ENCODE results near the gene CD36. TPM values are rescaled to one million over a fixed set of nuclear protein-coding genes. Genes with fewer than 3 reads are reported as not detected.
A peak's percentile ranks its signal among the peaks of the same experiment; 100 is the strongest.

The CD36 gene
- total and polyA plus RNA-seq, 4 donors: 40.1 to 726 (median 115) TPM

GRCh38 chr7:80630608-80631405 lies 7.6 kb upstream of the CD36 start:
- WGBS, 2 donors: 46 to 62% methylated on average over 7 of the region's 7 CpGs
- peaks cover 0 to 27% (median 10%) of the 10 kb centered on the region in 5 donors for H3K4me1 ChIP-seq (ENCODE audit: control insufficient read depth in 5 of 5, insufficient read depth in 5 of 5, low read length in 5 of 5)

GRCh38 chr7:80631421-80631820 lies 7.0 kb upstream of the CD36 start:
- Histone ChIP-seq H3K4me3 (no peak overlapping the region), H3K27ac (ENCODE audit: low read depth in 1 of 2, low read length in 1 of 2) (peak overlapping the region in 1 of 2 donors; percentile 85), H3K36me3 (ENCODE audit: control insufficient read depth in 4 of 4, insufficient read depth in 4 of 4, low read length in 4 of 4) (no peaks in the 10 kb centered on the region), H3K27me3 (ENCODE audit: control insufficient read depth in 3 of 3, insufficient read depth in 3 of 3, low read length in 2 of 3) (no peaks in the 10 kb centered on the region), H3K4me1 (ENCODE audit: control insufficient read depth in 5 of 5, insufficient read depth in 5 of 5, low read length in 5 of 5) (peaks cover 0 to 28% (median 10%) of the 10 kb centered on the region in 5 donors), H3K9ac (ENCODE audit: insufficient read depth in 1 of 2, low read length in 2 of 2) (no peak overlapping the region), H3K9me3 (ENCODE audit: control insufficient read depth in 4 of 4, insufficient read depth in 3 of 4, low read length in 3 of 4) (no peaks in the 10 kb centered on the region)
- ATAC-seq (ENCODE audit: insufficient read depth, low FRiP score): no peak
- TF ChIP-seq, protein P1, sequence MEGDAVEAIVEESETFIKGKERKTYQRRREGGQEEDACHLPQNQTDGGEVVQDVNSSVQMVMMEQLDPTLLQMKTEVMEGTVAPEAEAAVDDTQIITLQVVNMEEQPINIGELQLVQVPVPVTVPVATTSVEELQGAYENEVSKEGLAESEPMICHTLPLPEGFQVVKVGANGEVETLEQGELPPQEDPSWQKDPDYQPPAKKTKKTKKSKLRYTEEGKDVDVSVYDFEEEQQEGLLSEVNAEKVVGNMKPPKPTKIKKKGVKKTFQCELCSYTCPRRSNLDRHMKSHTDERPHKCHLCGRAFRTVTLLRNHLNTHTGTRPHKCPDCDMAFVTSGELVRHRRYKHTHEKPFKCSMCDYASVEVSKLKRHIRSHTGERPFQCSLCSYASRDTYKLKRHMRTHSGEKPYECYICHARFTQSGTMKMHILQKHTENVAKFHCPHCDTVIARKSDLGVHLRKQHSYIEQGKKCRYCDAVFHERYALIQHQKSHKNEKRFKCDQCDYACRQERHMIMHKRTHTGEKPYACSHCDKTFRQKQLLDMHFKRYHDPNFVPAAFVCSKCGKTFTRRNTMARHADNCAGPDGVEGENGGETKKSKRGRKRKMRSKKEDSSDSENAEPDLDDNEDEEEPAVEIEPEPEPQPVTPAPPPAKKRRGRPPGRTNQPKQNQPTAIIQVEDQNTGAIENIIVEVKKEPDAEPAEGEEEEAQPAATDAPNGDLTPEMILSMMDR (IDR thresholded peaks at IDR 0.05; ENCODE audit: control extremely low read depth, extremely low read depth): no peak
- no peak for DNase-seq

More at GRCh38 chr7:80630608-80631405, 7.6 kb upstream of the CD36 start:
- DNase-seq (peak in 2 of 3 donors; percentile 64 to 65), ATAC-seq (ENCODE audit: insufficient read depth, low FRiP score) (no peak)
- H3K36me3 ChIP-seq (ENCODE audit: control insufficient read depth in 4 of 4, insufficient read depth in 4 of 4, low read length in 4 of 4): no peaks in the 10 kb centered on the region
- TF ChIP-seq, protein P1 (IDR thresholded peaks at IDR 0.05; ENCODE audit: control extremely low read depth, extremely low read depth): no peak
- peak overlapping the region; percentile 40 to 85 for H3K27ac ChIP-seq (ENCODE audit: low read depth in 1 of 2, low read length in 1 of 2)
- no peaks in the 10 kb centered on the region for H3K9me3 ChIP-seq (ENCODE audit: control insufficient read depth in 4 of 4, insufficient read depth in 3 of 4, low read length in 3 of 4)
- H3K4me3 ChIP-seq: no peak overlapping the region
- H3K27me3 ChIP-seq (ENCODE audit: control insufficient read depth in 3 of 3, insufficient read depth in 3 of 3, low read length in 2 of 3): no peaks in the 10 kb centered on the region
- H3K9ac ChIP-seq (ENCODE audit: insufficient read depth in 1 of 2, low read length in 2 of 2): no peak overlapping the region

DNA sequence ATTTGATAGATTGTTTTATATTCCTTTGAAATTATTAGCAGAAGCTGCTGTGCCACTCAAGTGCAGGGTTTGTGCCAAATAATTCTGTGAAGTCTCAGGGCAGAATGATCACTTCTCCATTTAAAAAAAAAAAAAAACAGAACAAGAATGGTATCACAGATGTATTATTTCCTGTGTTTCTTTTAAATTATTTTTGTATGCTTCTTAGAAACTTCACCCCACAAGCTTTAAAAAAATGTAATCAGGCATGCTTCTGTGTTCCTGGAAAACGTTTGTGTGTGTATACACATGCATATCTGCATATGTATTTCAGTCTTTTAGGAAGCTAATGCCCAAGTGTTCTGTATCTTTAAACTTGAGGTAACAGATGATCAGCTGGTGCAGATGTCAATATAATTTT lies 6.3 kb upstream of the CD36 start:
- ATAC-seq (ENCODE audit: insufficient read depth, low FRiP score) (no peak), DNase-seq (peak in 2 of 3 donors; percentile 29 to 34)
- TF ChIP-seq, protein P1 (IDR thresholded peaks at IDR 0.05; ENCODE audit: control extremely low read depth, extremely low read depth): no peak
- Histone ChIP-seq H3K4me3 (no peak overlapping the region), H3K27ac (ENCODE audit: low read depth in 1 of 2, low read length in 1 of 2) (peak overlapping the region in 1 of 2 donors; percentile 53), H3K36me3 (ENCODE audit: control insufficient read depth in 4 of 4, insufficient read depth in 4 of 4, low read length in 4 of 4) (no peaks in the 10 kb centered on the region), H3K4me1 (ENCODE audit: control insufficient read depth in 5 of 5, insufficient read depth in 5 of 5, low read length in 5 of 5) (peaks cover 0 to 30% (median 10%) of the 10 kb centered on the region in 5 donors), H3K9ac (ENCODE audit: insufficient read depth in 1 of 2, low read length in 2 of 2) (no peak overlapping the region), H3K9me3 (ENCODE audit: control insufficient read depth in 4 of 4, insufficient read depth in 3 of 4, low read length in 3 of 4) (no peaks in the 10 kb centered on the region), H3K27me3 (ENCODE audit: control insufficient read depth in 3 of 3, insufficient read depth in 3 of 3, low read length in 2 of 3) (no peaks in the 10 kb centered on the region)
- WGBS, 2 donors: 3 to 4% methylated on average over 1 of the region's 1 CpG
